Measurements from ENCODE around the gene PROSER3. TPM values are rescaled to one million over a fixed set of nuclear protein-coding genes. Genes with fewer than 3 reads are reported as not detected.

PROSER3 gene
- total and polyA plus RNA-seq, 2 of the 13 experiments (the other 11 are each of a cell fraction or from before 2014, with no cell fraction given), result 5.1 to 5.7 TPM

GRCh38 chr19:35816262-35816661 is 58.3 kb downstream of the PROSER3 start (continued):
- TF ChIP-seq ZFYVE20 (CRISPR knock-in tag; IDR thresholded peaks at IDR 0.05; ENCODE audit: borderline replicate concordance, low read depth) (no peak), KAT8 (CRISPR knock-in tag; IDR thresholded peaks at IDR 0.05) (no peak), IKZF5 (CRISPR knock-in tag; IDR thresholded peaks at IDR 0.05) (no peak), TERF1 (CRISPR knock-in tag; IDR thresholded peaks at IDR 0.05) (no peak), ZNF710 (CRISPR knock-in tag; IDR thresholded peaks at IDR 0.05; ENCODE audit: borderline replicate concordance) (no peak), ZMAT3 (CRISPR knock-in tag; conservative IDR thresholded peaks at IDR 0.05) (no peak), GZF1 (CRISPR knock-in tag; IDR thresholded peaks at IDR 0.05) (no peak), EHMT2 (IDR thresholded peaks at IDR 0.05; ENCODE audit: borderline replicate concordance, low read depth, low read length) (no peak), SP140L (CRISPR knock-in tag; IDR thresholded peaks at IDR 0.05; ENCODE audit: borderline replicate concordance) (no peak), ZNF136 (CRISPR knock-in tag; IDR thresholded peaks at IDR 0.05; ENCODE audit: low read depth) (no peak), ZNF121 (CRISPR knock-in tag; IDR thresholded peaks at IDR 0.05) (no peak)

Data from HepG2 (cell line).